Endodermal cell (in vitro differentiated cells): ENCODE data around the gene CPED1. TPM values are rescaled to one million over a fixed set of nuclear protein-coding genes. Genes with fewer than 3 reads are reported as not detected.

Source experiments
- DNase-seq: peaks from one replicate; pipeline ENCODE4 v3.0.0-alpha.2; 2017
- H3K27ac ChIP-seq: 2 replicates; pipeline ENCODE4 v1.5.1; 2013; ENCODE audit warnings: mild to moderate bottlenecking, low read depth, low read length, moderate library complexity
- H3K27me3 ChIP-seq: 2 replicates; pipeline ENCODE4 v1.6.1; 2013; ENCODE audit warnings: mild to moderate bottlenecking, low read length, moderate library complexity; ENCODE audit not compliant: insufficient read depth, control insufficient read depth, poor library complexity, severe bottlenecking
- H3K36me3 ChIP-seq: 2 replicates; pipeline ENCODE4 v1.7.0; 2013; ENCODE audit warnings: mild to moderate bottlenecking, low read length, moderate library complexity; ENCODE audit not compliant: control insufficient read depth, insufficient read depth
- H3K4me1 ChIP-seq: one replicate; pipeline ENCODE4 v1.7.0; 2013; ENCODE audit warnings: low read length; ENCODE audit not compliant: control insufficient read depth, insufficient read depth
- H3K4me3 ChIP-seq: 2 replicates; pipeline ENCODE4 v1.5.1; 2013; ENCODE audit warnings: mild to moderate bottlenecking, low read length, moderate library complexity
- H3K9ac ChIP-seq: 2 replicates; pipeline ENCODE4 v1.6.1; 2013; ENCODE audit warnings: mild to moderate bottlenecking, low read length, moderate library complexity; ENCODE audit not compliant: poor library complexity, severe bottlenecking; ENCODE audit errors: extremely low read depth
- H3K9me3 ChIP-seq: 2 replicates; pipeline ENCODE4 v1.6.1; 2013; ENCODE audit warnings: mild to moderate bottlenecking, low read length, moderate library complexity; ENCODE audit not compliant: control insufficient read depth
- H3K27ac Mint-ChIP-seq: 2 replicates; pipeline ENCODE4 v1.8.0; 2020; ENCODE audit warnings: mixed read lengths
- H3K27me3 Mint-ChIP-seq: 2 replicates; pipeline ENCODE4 v1.8.0; 2021; ENCODE audit warnings: mild to moderate bottlenecking, mixed read lengths; ENCODE audit not compliant: insufficient read depth
- H3K36me3 Mint-ChIP-seq: 2 replicates; pipeline ENCODE4 v1.8.0; 2020; ENCODE audit warnings: low read depth, mixed read lengths
- H3K4me1 Mint-ChIP-seq: 2 replicates; pipeline ENCODE4 v1.8.0; 2020; ENCODE audit warnings: mixed read lengths
- H3K4me3 Mint-ChIP-seq: 2 replicates; pipeline ENCODE4 v1.8.0; 2020; ENCODE audit warnings: mild to moderate bottlenecking, moderate library complexity, mixed read lengths
- H3K9me3 Mint-ChIP-seq: 2 replicates; pipeline ENCODE4 v1.8.0; 2020; ENCODE audit warnings: mild to moderate bottlenecking, mixed read lengths
- CTCF ChIP-seq: fragments of 200-600 bp; sonication (generic); conservative IDR thresholded peaks from 2 replicates; pipeline ENCODE4 v1.5.0; 2021; ENCODE audit warnings: antibody characterized with exemption, mild to moderate bottlenecking
- WGBS, 2 experiments: methylation state at CpG; one replicate each; pipeline versions ENCODE4 v1.1.5 to v1.1.7; 2013; ENCODE audit warnings: missing lambda C conversion rate in 2 of 2, mixed read lengths in 1 of 2; ENCODE audit not compliant: insufficient coverage in 1 of 2, insufficient read length in 1 of 2; 5-methylcytosine and 5-hydroxymethylcytosine counted together
- total RNA-seq, 2 donors: library from RNA; stranded (reverse); fragmentation: NEBNext Ultra II Directional in 1 of 2; extraction: Animal tissue kit (Norgen Biotek cat#: 25700) in 1 of 2; gene quantifications; 2 replicates in 1 of 2; 3 replicates in 1 of 2; pipeline ENCODE4 v1.2.1, GENCODE V29; 2021

CPED1 gene
- total RNA-seq, 2 donors from 2014 or later = 1.1 TPM; not detected in 1

- H3K4me3 ChIP-seq = no peak overlapping the region
- H3K4me1 ChIP-seq = no peaks in the 10 kb centered on the region
- H3K36me3 ChIP-seq = peaks cover 61% of the 10 kb centered on the region
- Mint-ChIP-seq H3K4me3 (no peak overlapping the region), H3K27me3 (no peaks in the 10 kb centered on the region), H3K4me1 (no peaks in the 10 kb centered on the region), H3K36me3 (peaks cover 32% of the 10 kb centered on the region), H3K27ac (no peak overlapping the region), H3K9me3 (no peaks in the 10 kb centered on the region)
- H3K9ac ChIP-seq = no peak overlapping the region
- WGBS, 2 experiments = 93% methylated on average over 1 of the region's 1 CpG; no CpG with 5 or more reads in 1 of the 2 experiments
- TF ChIP-seq CTCF = no peak
- no peaks in the 10 kb centered on the region for H3K27me3 ChIP-seq
- H3K9me3 ChIP-seq = no peaks in the 10 kb centered on the region
- no peak overlapping the region for H3K27ac ChIP-seq
- no peak for DNase-seq
These were observed 14.7 kb upstream of the CPED1 start for GRCh38 chr7:120973849-120974248.

- peaks cover 42% of the 10 kb centered on the region for H3K27me3 ChIP-seq
- H3K27ac ChIP-seq = no peak overlapping the region
- Mint-ChIP-seq H3K36me3 (peaks cover 4% of the 10 kb centered on the region), H3K9me3 (no peaks in the 10 kb centered on the region), H3K27me3 (peaks cover 9% of the 10 kb centered on the region), H3K27ac (no peak overlapping the region), H3K4me1 (peaks cover under 1% of the 10 kb centered on the region), H3K4me3 (no peak overlapping the region)
- 38 to 70% methylated on average over 1 of the region's 1 CpG for WGBS, 2 experiments
- TF ChIP-seq CTCF = no peak
- no peak overlapping the region for H3K4me3 ChIP-seq
- no peak for DNase-seq
- H3K9ac ChIP-seq = no peak overlapping the region
- peaks cover 9% of the 10 kb centered on the region for H3K36me3 ChIP-seq
- no peaks in the 10 kb centered on the region for H3K9me3 ChIP-seq
- H3K4me1 ChIP-seq = no peaks in the 10 kb centered on the region
These were observed 8.6 kb upstream of the CPED1 start for GRCh38 chr7:120979765-120980499.

GRCh38 chr7:120981117-120981516, 7.4 kb upstream of the CPED1 start:
- Mint-ChIP-seq H3K4me3 (no peak overlapping the region), H3K4me1 (peaks cover 2% of the 10 kb centered on the region), H3K36me3 (no peaks in the 10 kb centered on the region), H3K9me3 (no peaks in the 10 kb centered on the region), H3K27ac (no peak overlapping the region), H3K27me3 (peaks cover 14% of the 10 kb centered on the region)
- no peak overlapping the region for H3K9ac ChIP-seq
- H3K27me3 ChIP-seq = peaks cover 54% of the 10 kb centered on the region
- no peaks in the 10 kb centered on the region for H3K9me3 ChIP-seq
- no peak overlapping the region for H3K27ac ChIP-seq
- no peak overlapping the region for H3K4me3 ChIP-seq
- no peaks in the 10 kb centered on the region for H3K4me1 ChIP-seq
- TF ChIP-seq CTCF = no peak
- DNase-seq = no peak
- 100% methylated on average over 1 of the region's 1 CpG; no CpG with 5 or more reads in 1 of the 2 experiments for WGBS, 2 experiments
- peaks cover 4% of the 10 kb centered on the region for H3K36me3 ChIP-seq
